Fibroblast of lung (primary cell): ENCODE measurements around the gene KRT23.

ENCODE experiments used
- CTCF ChIP-seq, 2 donors: IDR thresholded peaks in 1 of 2; conservative IDR thresholded peaks in 1 of 2; 1 replicate in 1 of 2; 2 replicates in 1 of 2; pipeline ENCODE4 v1.5.1; 2011 to 2012; ENCODE audit warnings: low read length in 2 of 2, control low read depth in 1 of 2, inconsistent platforms in 1 of 2, low read depth in 1 of 2, mild to moderate bottlenecking in 1 of 2
- EZH2 ChIP-seq: IDR thresholded peaks from 2 replicates; pipeline ENCODE4 v1.5.1; 2012; ENCODE audit warnings: low read length, control low read depth, mild to moderate bottlenecking; ENCODE audit errors: missing control alignments

DNA sequence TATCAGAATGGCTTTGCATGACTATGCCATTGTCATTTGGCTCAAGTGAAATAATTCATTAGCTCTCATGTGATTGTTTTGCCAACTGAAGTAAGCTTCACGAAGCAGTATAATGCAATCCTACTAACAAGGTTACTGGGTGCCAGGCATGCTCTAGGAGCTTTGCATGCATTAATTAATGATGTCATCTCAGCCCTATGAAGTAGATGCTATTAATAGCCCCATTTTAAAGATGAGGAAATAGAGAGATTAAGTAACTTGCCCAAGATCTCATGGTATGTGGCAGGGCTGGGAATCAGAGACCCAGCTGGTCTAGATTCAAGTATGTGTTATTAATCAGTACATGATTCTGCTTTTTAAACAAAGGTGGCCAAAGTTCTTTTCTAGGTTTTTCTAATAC is 15.2 kb upstream of the KRT23 start:
- no peak for TF ChIP-seq CTCF (conservative IDR thresholded peaks at IDR 0.05 in 1 of 2, IDR thresholded peaks at IDR 0.05 in 1 of 2; ENCODE audit: low read depth in 1 of 2, low read length in 2 of 2)
- TF ChIP-seq EZH2: no peak
